ENCODE results near the gene ACAA2. TPM values are rescaled to one million over a fixed set of nuclear protein-coding genes. Genes with fewer than 3 reads are reported as not detected.

Gene ACAA2
- total and polyA plus RNA-seq, 8 donors: 60.3 to 111 (median 88.1) TPM

DNA sequence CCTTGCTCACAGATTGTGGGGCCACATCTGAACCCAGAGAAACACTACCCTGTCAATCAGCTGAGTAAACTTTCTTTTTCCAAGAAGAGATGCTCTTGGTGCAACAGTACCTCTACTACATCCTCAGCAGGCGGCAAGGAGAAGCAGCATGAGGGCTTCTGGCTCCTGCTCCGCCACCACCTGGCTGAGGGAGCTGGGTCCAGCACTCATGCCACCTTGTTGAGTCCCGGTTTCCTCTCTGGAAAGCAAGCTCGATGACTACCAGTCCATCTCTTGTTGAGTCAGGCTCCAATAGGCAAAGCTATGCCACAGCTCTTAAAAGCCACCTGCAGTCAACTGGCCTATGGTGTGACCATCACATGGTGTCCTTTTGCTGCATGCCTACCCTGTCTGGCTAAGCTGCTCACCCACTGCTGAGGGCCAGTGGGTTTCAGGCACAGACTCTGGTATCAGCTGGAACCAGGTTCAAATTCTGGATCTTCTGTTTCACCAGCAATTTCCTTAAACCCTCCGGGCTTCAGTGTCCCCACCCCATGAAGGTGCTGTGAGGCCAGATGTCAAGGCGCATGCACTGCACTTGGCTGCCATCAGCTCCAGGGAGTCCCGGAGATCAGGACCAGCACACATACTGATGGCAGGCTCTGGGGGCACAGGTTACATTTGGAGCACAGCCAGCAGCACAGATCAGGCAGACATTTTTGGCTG, 42.5 kb upstream of the ACAA2 start:
- H3K4me3 ChIP-seq: no peak overlapping the region
- intact Hi-C loops (cut with DNase I): loop anchor here in 1 of 2 donors (10.0 kb wide), 1 partner anchor 291 kb away; the partner anchor contains the start of gene LIPG
- no peak overlapping the region for H3K27ac ChIP-seq
- no peaks in the 10 kb centered on the region for H3K27me3 ChIP-seq
- no peaks in the 10 kb centered on the region for H3K36me3 ChIP-seq
- ATAC-seq: no peak
- no peak for TF ChIP-seq CTCF (IDR thresholded peaks at IDR 0.05)
- DNase-seq: no peak
- peaks cover 0 to 8% of the 10 kb centered on the region in 2 donors for H3K4me1 ChIP-seq
- no peaks in the 10 kb centered on the region for H3K9me3 ChIP-seq

- no peaks in the 10 kb centered on the region for H3K9me3 ChIP-seq
- peaks cover 0 to 8% of the 10 kb centered on the region in 2 donors for H3K4me1 ChIP-seq
- H3K27me3 ChIP-seq: no peaks in the 10 kb centered on the region
- no peak for ATAC-seq
- no peak for DNase-seq
- intact Hi-C loops (cut with DNase I): loop anchor here in 1 of 2 donors (5.0 to 10.0 kb wide), 2 partner anchors 290 to 342 kb away; partner anchors contain the start of gene LIPG
- H3K27ac ChIP-seq: no peak overlapping the region
- H3K4me3 ChIP-seq: no peak overlapping the region
- no peaks in the 10 kb centered on the region for H3K36me3 ChIP-seq
- no peak for TF ChIP-seq CTCF (IDR thresholded peaks at IDR 0.05)
Measured at GRCh38 chr18:49854681-49855080, 41.3 kb upstream of the ACAA2 start.

DNA sequence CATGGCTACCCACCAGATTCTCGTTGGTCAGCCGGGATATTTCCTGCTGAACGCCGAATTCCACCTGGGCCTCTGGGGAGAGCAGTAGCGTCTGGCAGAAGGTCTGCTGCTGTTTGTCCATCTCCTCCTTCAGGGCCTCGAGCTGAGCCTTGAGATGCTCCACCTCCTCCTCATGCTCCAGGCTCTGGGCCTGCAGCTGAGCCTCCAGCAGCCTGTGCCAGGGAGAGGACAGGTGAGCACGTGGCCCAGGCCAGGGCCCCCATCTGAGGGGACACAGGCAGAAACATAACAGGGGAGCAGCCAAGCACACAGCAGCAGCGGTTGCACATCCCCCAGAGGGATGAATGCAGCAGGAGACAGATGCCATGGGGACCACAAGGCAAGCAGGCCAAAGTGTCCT, 40.1 kb upstream of the ACAA2 start:
- H3K27me3 ChIP-seq: no peaks in the 10 kb centered on the region
- H3K9me3 ChIP-seq: no peaks in the 10 kb centered on the region
- H3K4me1 ChIP-seq: peaks cover 0 to 2% of the 10 kb centered on the region in 2 donors
- no peak overlapping the region for H3K27ac ChIP-seq
- DNase-seq (no peak), ATAC-seq (no peak)
- no peak for TF ChIP-seq CTCF (IDR thresholded peaks at IDR 0.05)
- intact Hi-C loops (cut with DNase I): loop anchor here in 1 of 2 donors (5.0 to 10.0 kb wide), 2 partner anchors 289 to 341 kb away; partner anchors contain the start of gene LIPG
- H3K36me3 ChIP-seq: no peaks in the 10 kb centered on the region
- no peak overlapping the region for H3K4me3 ChIP-seq

DNA sequence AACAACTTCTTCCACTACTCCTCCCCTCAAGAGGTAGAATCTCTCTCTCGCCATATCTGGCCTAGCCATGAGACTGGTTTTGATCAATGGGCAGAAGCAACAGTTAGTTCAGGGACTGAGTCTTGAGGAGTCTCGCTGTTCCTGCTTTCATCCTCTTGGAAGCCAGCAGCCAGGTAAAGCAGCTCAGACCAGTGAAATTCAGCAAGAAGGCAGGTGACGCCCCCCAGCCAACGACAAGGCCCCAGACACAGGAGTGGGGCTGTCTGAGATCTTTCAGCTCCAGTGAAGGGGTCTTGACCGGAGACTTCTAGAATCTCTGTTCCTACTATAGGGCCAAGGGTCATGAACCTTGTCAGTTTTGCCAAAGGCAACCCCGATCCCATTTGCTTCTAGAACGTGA, 39.7 kb upstream of the ACAA2 start:
- Histone ChIP-seq H3K4me3 (no peak overlapping the region), H3K27ac (no peak overlapping the region), H3K36me3 (no peaks in the 10 kb centered on the region), H3K9me3 (no peaks in the 10 kb centered on the region), H3K4me1 (no peaks in the 10 kb centered on the region), H3K27me3 (no peaks in the 10 kb centered on the region)
- intact Hi-C loops (cut with DNase I): loop anchor here in 1 of 2 donors (5.0 to 10.0 kb wide), 2 partner anchors 288 to 341 kb away; partner anchors contain the start of gene LIPG
- ATAC-seq (no peak), DNase-seq (no peak)
- no peak for TF ChIP-seq CTCF (IDR thresholded peaks at IDR 0.05)

DNA sequence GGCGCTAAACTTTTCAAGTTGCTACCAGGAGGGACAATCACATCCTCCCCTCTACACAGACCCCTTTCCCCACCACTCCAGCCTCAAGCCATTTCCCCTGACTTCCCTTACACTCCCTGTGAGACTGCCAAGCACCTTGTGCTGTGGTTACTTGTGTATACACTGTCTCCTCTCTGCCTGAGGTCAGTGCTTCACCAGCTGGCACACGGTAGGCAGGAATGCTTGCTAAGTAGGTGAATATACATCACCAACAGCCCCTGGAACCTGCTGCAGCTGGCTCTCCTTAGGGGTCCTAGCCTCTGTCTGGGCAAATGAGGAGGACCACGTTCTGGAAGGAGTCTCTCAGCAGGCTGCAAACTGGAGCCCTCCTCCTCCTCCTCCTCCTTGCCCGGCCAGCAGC, 38.3 kb upstream of the ACAA2 start:
- ATAC-seq: no peak
- TF ChIP-seq CTCF (IDR thresholded peaks at IDR 0.05): no peak
- Histone ChIP-seq H3K4me3 (no peak overlapping the region), H3K4me1 (no peaks in the 10 kb centered on the region), H3K9me3 (no peaks in the 10 kb centered on the region), H3K27ac (no peak overlapping the region), H3K36me3 (no peaks in the 10 kb centered on the region), H3K27me3 (no peaks in the 10 kb centered on the region)
- intact Hi-C loops (cut with DNase I): loop anchor here in 1 of 2 donors (5.0 to 10.0 kb wide), 2 partner anchors 287 to 339 kb away; partner anchors contain the start of gene LIPG
- no peak for DNase-seq

Measured in left lung (tissue), 10 donors.